Sigmoid colon (tissue), 4 donors: ENCODE data around the gene CABYR.

ENCODE experiments used
- POLR2AphosphoS5 ChIP-seq, 4 donors: sonication (generic); formaldehyde crosslinking; IDR thresholded peaks; one replicate each; pipeline ENCODE4 v1.6.1; 2017; ENCODE audit warnings: antibody characterized with exemption in 4 of 4
- TF ChIP-seq, protein P1 (sequence below), 4 experiments: fragments of 450-650 bp in 3 of 4; fragments of 200-600 bp in 1 of 4; IDR thresholded peaks; one replicate each; pipeline ENCODE4 v1.5.1; 2016 to 2019; ENCODE audit warnings: antibody characterized with exemption in 4 of 4, mild to moderate bottlenecking in 3 of 4, moderate library complexity in 2 of 4

DNA sequence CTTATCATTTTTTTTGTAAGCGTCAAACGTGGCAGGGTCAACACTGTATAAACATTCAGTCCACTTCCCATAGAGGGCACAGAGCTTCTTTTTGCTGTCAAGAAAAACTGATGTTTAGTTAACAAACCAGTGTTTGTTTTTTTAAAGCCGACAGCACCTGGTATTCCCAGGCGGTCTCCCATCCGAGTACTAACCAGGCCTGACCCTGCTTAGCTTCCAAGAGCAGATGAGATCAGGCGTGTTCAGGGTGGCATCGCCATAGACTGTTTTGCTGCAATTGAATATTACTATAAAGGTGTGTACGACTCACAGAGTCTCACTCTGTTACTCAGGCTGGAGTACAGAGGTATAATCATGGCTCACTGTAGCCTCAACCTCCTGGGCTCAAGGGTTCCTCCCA, 31.5 kb downstream of the CABYR start:
- TF ChIP-seq, protein P1, sequence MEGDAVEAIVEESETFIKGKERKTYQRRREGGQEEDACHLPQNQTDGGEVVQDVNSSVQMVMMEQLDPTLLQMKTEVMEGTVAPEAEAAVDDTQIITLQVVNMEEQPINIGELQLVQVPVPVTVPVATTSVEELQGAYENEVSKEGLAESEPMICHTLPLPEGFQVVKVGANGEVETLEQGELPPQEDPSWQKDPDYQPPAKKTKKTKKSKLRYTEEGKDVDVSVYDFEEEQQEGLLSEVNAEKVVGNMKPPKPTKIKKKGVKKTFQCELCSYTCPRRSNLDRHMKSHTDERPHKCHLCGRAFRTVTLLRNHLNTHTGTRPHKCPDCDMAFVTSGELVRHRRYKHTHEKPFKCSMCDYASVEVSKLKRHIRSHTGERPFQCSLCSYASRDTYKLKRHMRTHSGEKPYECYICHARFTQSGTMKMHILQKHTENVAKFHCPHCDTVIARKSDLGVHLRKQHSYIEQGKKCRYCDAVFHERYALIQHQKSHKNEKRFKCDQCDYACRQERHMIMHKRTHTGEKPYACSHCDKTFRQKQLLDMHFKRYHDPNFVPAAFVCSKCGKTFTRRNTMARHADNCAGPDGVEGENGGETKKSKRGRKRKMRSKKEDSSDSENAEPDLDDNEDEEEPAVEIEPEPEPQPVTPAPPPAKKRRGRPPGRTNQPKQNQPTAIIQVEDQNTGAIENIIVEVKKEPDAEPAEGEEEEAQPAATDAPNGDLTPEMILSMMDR (IDR thresholded peaks at IDR 0.05), result no peak
- TF ChIP-seq POLR2AphosphoS5 (IDR thresholded peaks at IDR 0.05), result no peak
